Activated naive CD4-positive, alpha-beta T cell treated with anti-CD3 and anti-CD28 coated beads, Interleukin-2, amount 10 ng/mL, durations not matched to agents 7 days and 5 days (primary cell): Measurements from ENCODE around the gene BCL11A.

Source experiments
- CTCF ChIA-PET: fragments of 350-600 bp; sonication (Branson Sonifier 250); formaldehyde crosslinking; loops from one replicate; lab custom pipeline; 2021; ENCODE audit warnings: antibody characterized with exemption; lab: Charles Lee
- DNase-seq: peaks from one replicate; pipeline ENCODE4 v3.0.0-alpha.2; 2020
- H3K27ac Mint-ChIP-seq: one replicate; pipeline ENCODE4 v1.8.0; 2021; ENCODE audit warnings: mild to moderate bottlenecking, moderate library complexity, mixed read lengths
- H3K27me3 Mint-ChIP-seq: one replicate; pipeline ENCODE4 v1.8.0; 2021; ENCODE audit warnings: mild to moderate bottlenecking, mixed read lengths
- H3K36me3 Mint-ChIP-seq: one replicate; pipeline ENCODE4 v1.8.0; 2021; ENCODE audit warnings: mixed read lengths
- H3K4me1 Mint-ChIP-seq: one replicate; pipeline ENCODE4 v1.8.0; 2021; ENCODE audit warnings: mixed read lengths
- H3K4me3 Mint-ChIP-seq: one replicate; pipeline ENCODE4 v1.8.0; 2021; ENCODE audit warnings: mild to moderate bottlenecking, moderate library complexity, mixed read lengths
- H3K9me3 Mint-ChIP-seq: one replicate; pipeline ENCODE4 v1.8.0; 2021; ENCODE audit warnings: mixed read lengths

The BCL11A gene

GRCh38 chr2:60547841-60548240, 5.6 kb downstream of the BCL11A start:
- CTCF ChIA-PET: interaction anchor here (0.9 to 1.2 kb wide), 2 partner anchors 8 to 34 kb away, joined by 3 read pairs; no protein-coding TSS in a partner anchor

GRCh38 chr2:60546756-60547420, 6.6 kb downstream of the BCL11A start:
- no peaks in the 10 kb centered on the region for H3K9me3 Mint-ChIP-seq
- CTCF ChIA-PET: interaction anchor here (0.5 to 0.9 kb wide), 3 partner anchors 9 to 800 kb away, joined by 3 read pairs; no protein-coding TSS in a partner anchor
- H3K36me3 Mint-ChIP-seq: no peaks in the 10 kb centered on the region
- peaks cover 64% of the 10 kb centered on the region for H3K27me3 Mint-ChIP-seq
- DNase-seq: no peak
- H3K4me3 Mint-ChIP-seq: no peak overlapping the region
- H3K4me1 Mint-ChIP-seq: peaks cover 17% of the 10 kb centered on the region
- no peak overlapping the region for H3K27ac Mint-ChIP-seq

More at GRCh38 chr2:60547841-60548240, 5.6 kb downstream of the BCL11A start:
- no peak for DNase-seq
- Mint-ChIP-seq H3K4me1 (peaks cover 24% of the 10 kb centered on the region), H3K4me3 (no peak overlapping the region), H3K27me3 (peaks cover 73% of the 10 kb centered on the region), H3K9me3 (no peaks in the 10 kb centered on the region), H3K36me3 (no peaks in the 10 kb centered on the region), H3K27ac (no peak overlapping the region)

GRCh38 chr2:60544954-60545560, 8.4 kb downstream of the BCL11A start:
- peaks cover 9% of the 10 kb centered on the region for H3K4me1 Mint-ChIP-seq
- H3K27me3 Mint-ChIP-seq: peaks cover 50% of the 10 kb centered on the region
- CTCF ChIA-PET: no interaction called here
- H3K4me3 Mint-ChIP-seq: no peak overlapping the region
- no peak overlapping the region for H3K27ac Mint-ChIP-seq
- H3K36me3 Mint-ChIP-seq: no peaks in the 10 kb centered on the region
- H3K9me3 Mint-ChIP-seq: no peaks in the 10 kb centered on the region
- no peak for DNase-seq

- CTCF ChIA-PET: no interaction called here
- no peak overlapping the region for H3K27ac Mint-ChIP-seq
- no peak for DNase-seq
- peaks cover 1% of the 10 kb centered on the region for H3K4me1 Mint-ChIP-seq
- H3K4me3 Mint-ChIP-seq: no peak overlapping the region
- H3K9me3 Mint-ChIP-seq: no peaks in the 10 kb centered on the region
- no peaks in the 10 kb centered on the region for H3K36me3 Mint-ChIP-seq
- H3K27me3 Mint-ChIP-seq: peaks cover 40% of the 10 kb centered on the region
Observed at GRCh38 chr2:60544062-60544461, 9.4 kb downstream of the BCL11A start.

- no peak overlapping the region for H3K27ac Mint-ChIP-seq
- no peaks in the 10 kb centered on the region for H3K4me1 Mint-ChIP-seq
- H3K36me3 Mint-ChIP-seq: no peaks in the 10 kb centered on the region
- CTCF ChIA-PET: interaction anchor here (1.1 to 1.4 kb wide), 2 partner anchors 9 to 19 kb away, joined by 3 read pairs; no protein-coding TSS in a partner anchor
- H3K4me3 Mint-ChIP-seq: no peak overlapping the region
- H3K27me3 Mint-ChIP-seq: peaks cover 46% of the 10 kb centered on the region
- no peaks in the 10 kb centered on the region for H3K9me3 Mint-ChIP-seq
- no peak for DNase-seq
Observed at GRCh38 chr2:60541056-60541651, 12.3 kb downstream of the BCL11A start.

- H3K9me3 Mint-ChIP-seq: no peaks in the 10 kb centered on the region
- CTCF ChIA-PET: interaction anchor here (1.1 to 1.4 kb wide), 2 partner anchors 10 to 20 kb away, joined by 3 read pairs; no protein-coding TSS in a partner anchor
- no peak overlapping the region for H3K4me3 Mint-ChIP-seq
- H3K27ac Mint-ChIP-seq: no peak overlapping the region
- no peaks in the 10 kb centered on the region for H3K4me1 Mint-ChIP-seq
- peaks cover 42% of the 10 kb centered on the region for H3K27me3 Mint-ChIP-seq
- no peaks in the 10 kb centered on the region for H3K36me3 Mint-ChIP-seq
- DNase-seq: no peak
Observed at GRCh38 chr2:60540074-60540473, 13.4 kb downstream of the BCL11A start.

GRCh38 chr2:60539140-60539539, 14.3 kb downstream of the BCL11A start:
- CTCF ChIA-PET: interaction anchor here (0.7 kb wide), 1 partner anchor 11 kb away, joined by 3 read pairs; no protein-coding TSS in a partner anchor
- Mint-ChIP-seq H3K36me3 (no peaks in the 10 kb centered on the region), H3K4me3 (no peak overlapping the region), H3K4me1 (no peaks in the 10 kb centered on the region), H3K27ac (no peak overlapping the region), H3K27me3 (peaks cover 33% of the 10 kb centered on the region), H3K9me3 (no peaks in the 10 kb centered on the region)
- DNase-seq: no peak

- no peak for DNase-seq
Observed at GRCh38 chr2:60538101-60538500, 15.4 kb downstream of the BCL11A start.

GRCh38 chr2:60536746-60537145, 16.7 kb downstream of the BCL11A start:
- Mint-ChIP-seq H3K36me3 (no peaks in the 10 kb centered on the region), H3K4me1 (no peaks in the 10 kb centered on the region), H3K9me3 (no peaks in the 10 kb centered on the region), H3K27me3 (peaks cover 34% of the 10 kb centered on the region), H3K4me3 (no peak overlapping the region), H3K27ac (no peak overlapping the region)
- CTCF ChIA-PET: no interaction called here
- no peak for DNase-seq

More at GRCh38 chr2:60538101-60538500, 15.4 kb downstream of the BCL11A start:
- Mint-ChIP-seq H3K27ac (no peak overlapping the region), H3K9me3 (no peaks in the 10 kb centered on the region), H3K36me3 (no peaks in the 10 kb centered on the region), H3K27me3 (peaks cover 28% of the 10 kb centered on the region), H3K4me3 (no peak overlapping the region), H3K4me1 (no peaks in the 10 kb centered on the region)
- CTCF ChIA-PET: no interaction called here

- Mint-ChIP-seq H3K4me3 (no peak overlapping the region), H3K36me3 (no peaks in the 10 kb centered on the region), H3K4me1 (no peaks in the 10 kb centered on the region), H3K27me3 (peaks cover 39% of the 10 kb centered on the region), H3K9me3 (no peaks in the 10 kb centered on the region), H3K27ac (no peak overlapping the region)
- DNase-seq: no peak
- CTCF ChIA-PET: no interaction called here
Observed at GRCh38 chr2:60535685-60536312, 17.7 kb downstream of the BCL11A start.

- Mint-ChIP-seq H3K9me3 (no peaks in the 10 kb centered on the region), H3K36me3 (no peaks in the 10 kb centered on the region), H3K4me1 (no peaks in the 10 kb centered on the region), H3K4me3 (no peak overlapping the region), H3K27me3 (peaks cover 42% of the 10 kb centered on the region), H3K27ac (no peak overlapping the region)
- DNase-seq: no peak
- CTCF ChIA-PET: no interaction called here
Observed at GRCh38 chr2:60534892-60535684, 18.4 kb downstream of the BCL11A start.

- Mint-ChIP-seq H3K27me3 (peaks cover 44% of the 10 kb centered on the region), H3K36me3 (no peaks in the 10 kb centered on the region), H3K4me1 (no peaks in the 10 kb centered on the region), H3K9me3 (no peaks in the 10 kb centered on the region), H3K4me3 (no peak overlapping the region), H3K27ac (no peak overlapping the region)
- CTCF ChIA-PET: no interaction called here
- DNase-seq: no peak
Observed at GRCh38 chr2:60534052-60534685, 19.3 kb downstream of the BCL11A start.
